Measurements from ENCODE around the gene TMEM132D. TPM values are rescaled to one million over a fixed set of nuclear protein-coding genes. Genes with fewer than 3 reads are reported as not detected.

TMEM132D gene
- total and polyA plus RNA-seq, 2 donors from 2014 or later, result 0.13 TPM; not detected in 1

- Histone ChIP-seq H3K4me1 (ENCODE audit: control insufficient read depth in 2 of 3, insufficient read depth in 2 of 3, low read depth in 1 of 3, low read length in 3 of 3) (no peaks in the 10 kb centered on the region), H3K9ac (ENCODE audit: low read length in 3 of 3) (no peak overlapping the region), H3K9me3 (ENCODE audit: control insufficient read depth in 2 of 3, insufficient read depth in 1 of 3, low read length in 3 of 3) (no peaks in the 10 kb centered on the region), H3K27ac (ENCODE audit: low read depth in 2 of 2, low read length in 2 of 2) (no peak overlapping the region), H3K27me3 (ENCODE audit: control insufficient read depth, insufficient read depth, low read length) (no peaks in the 10 kb centered on the region), H3K36me3 (ENCODE audit: control insufficient read depth in 2 of 3, insufficient read depth in 3 of 3, low read length in 3 of 3) (no peaks in the 10 kb centered on the region), H3K4me3 (ENCODE audit: low read length in 3 of 3) (no peak overlapping the region)
- peak in 3 of 5 donors; percentile 15 to 49 (median 45) for DNase-seq
- no peak for TF ChIP-seq CTCF (IDR thresholded peaks at IDR 0.05; ENCODE audit: borderline replicate concordance, extremely low read depth, insufficient read depth)
- intact Hi-C loops (cut with DNase I), result no loop called here
- no peak for FAIRE-seq
Observed at GRCh38 chr12:129659961-129660622, 243.7 kb downstream of the TMEM132D start.

- TF ChIP-seq CTCF (IDR thresholded peaks at IDR 0.05; ENCODE audit: borderline replicate concordance, extremely low read depth, insufficient read depth), result no peak
- DNase-seq, result peak in 1 of 5 donors; percentile 3
- intact Hi-C loops (cut with DNase I), result no loop called here
- Histone ChIP-seq H3K27ac (ENCODE audit: low read depth in 2 of 2, low read length in 2 of 2) (no peak overlapping the region), H3K27me3 (ENCODE audit: control insufficient read depth, insufficient read depth, low read length) (no peaks in the 10 kb centered on the region), H3K9ac (ENCODE audit: low read length in 3 of 3) (no peak overlapping the region), H3K4me3 (ENCODE audit: low read length in 3 of 3) (no peak overlapping the region), H3K4me1 (ENCODE audit: control insufficient read depth in 2 of 3, insufficient read depth in 2 of 3, low read depth in 1 of 3, low read length in 3 of 3) (no peaks in the 10 kb centered on the region), H3K9me3 (ENCODE audit: control insufficient read depth in 2 of 3, insufficient read depth in 1 of 3, low read length in 3 of 3) (peaks cover 0 to 6% (median 0%) of the 10 kb centered on the region in 3 donors), H3K36me3 (ENCODE audit: control insufficient read depth in 2 of 3, insufficient read depth in 3 of 3, low read length in 3 of 3) (no peaks in the 10 kb centered on the region)
- no peak for FAIRE-seq
Observed at GRCh38 chr12:129657179-129657578, 246.6 kb downstream of the TMEM132D start.

- intact Hi-C loops (cut with DNase I), result no loop called here
- no peak for TF ChIP-seq CTCF (IDR thresholded peaks at IDR 0.05; ENCODE audit: borderline replicate concordance, extremely low read depth, insufficient read depth)
- no peak for FAIRE-seq
Observed at GRCh38 chr12:129651951-129652350, 251.9 kb downstream of the TMEM132D start.

More at GRCh38 chr12:129651951-129652350, 251.9 kb downstream of the TMEM132D start:
- Histone ChIP-seq H3K9me3 (ENCODE audit: control insufficient read depth in 2 of 3, insufficient read depth in 1 of 3, low read length in 3 of 3) (peaks cover 0 to 15% (median 0%) of the 10 kb centered on the region in 3 donors), H3K4me3 (ENCODE audit: low read length in 3 of 3) (no peak overlapping the region), H3K4me1 (ENCODE audit: control insufficient read depth in 2 of 3, insufficient read depth in 2 of 3, low read depth in 1 of 3, low read length in 3 of 3) (no peaks in the 10 kb centered on the region), H3K36me3 (ENCODE audit: control insufficient read depth in 2 of 3, insufficient read depth in 3 of 3, low read length in 3 of 3) (no peaks in the 10 kb centered on the region), H3K9ac (ENCODE audit: low read length in 3 of 3) (no peak overlapping the region), H3K27me3 (ENCODE audit: control insufficient read depth, insufficient read depth, low read length) (no peaks in the 10 kb centered on the region), H3K27ac (ENCODE audit: low read depth in 2 of 2, low read length in 2 of 2) (no peak overlapping the region)
- no peak for DNase-seq

All from kidney (tissue), 14 donors.